ENCODE results near the gene HPSE2. TPM values are rescaled to one million over a fixed set of nuclear protein-coding genes. Genes with fewer than 3 reads are reported as not detected.

The HPSE2 gene
- total RNA-seq, 1 experiment from 2014 or later: 0.05 TPM

DNA sequence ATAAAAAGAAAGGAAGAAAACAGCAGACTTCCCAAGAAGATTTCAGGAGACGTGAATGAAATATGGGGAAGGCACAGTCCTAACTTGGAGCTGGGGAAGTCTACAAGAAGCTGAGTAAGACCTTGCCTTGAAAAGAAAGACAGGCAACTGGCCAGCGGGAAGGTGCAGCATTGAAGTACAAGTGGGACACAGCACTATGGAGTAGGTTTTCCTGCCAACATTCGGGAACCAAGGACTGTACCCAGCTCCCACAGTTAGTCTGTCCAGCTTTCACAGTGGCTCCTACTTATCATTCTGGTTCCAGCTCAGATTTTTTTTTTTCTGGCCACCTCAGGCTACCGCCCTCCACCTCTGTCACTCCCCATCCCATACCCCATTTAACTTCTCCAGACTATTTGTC, 798.9 kb downstream of the HPSE2 start:
- H3K9me2 ChIP-seq (ENCODE audit: insufficient read depth): no peaks in the 10 kb centered on the region
- H3K4me2 ChIP-seq (ENCODE audit: low read length): no peak overlapping the region
- ATAC-seq (no peak), DNase-seq (ENCODE audit: low read depth, low spot score) (no peak)
- H3K27me3 ChIP-seq (ENCODE audit: insufficient read depth, low read length): no peaks in the 10 kb centered on the region
- ChIA-PET CTCF (interaction anchor here (3.8 kb wide), 1 partner anchor 11 kb away, joined by 22 read pairs; no protein-coding TSS in a partner anchor), POLR2A (no interaction called here), RAD21 (ENCODE audit: low non-redundant PET in 1 of 2, low total read pairs in 2 of 2, uncharacterized antibody in 2 of 2, unreplicated experiment in 2 of 2) (no interaction called here)
- H3K27ac ChIP-seq (ENCODE audit: low read depth, low read length): no peak overlapping the region
- no peaks in the 10 kb centered on the region for H3K9me3 ChIP-seq (ENCODE audit: control insufficient read depth in 1 of 2, insufficient read depth in 1 of 2, low read depth in 1 of 2, low read length in 2 of 2)
- peaks cover 0 to 12% of the 10 kb centered on the region in 2 experiments; a peak in 3 of 4 replicates for H3K4me1 ChIP-seq (ENCODE audit: control insufficient read depth in 1 of 2, insufficient read depth in 2 of 2, low read length in 2 of 2)
- peaks cover 7% of the 10 kb centered on the region; the same call in 1 of the 2 replicates for H3K79me2 ChIP-seq (ENCODE audit: insufficient read depth, low read length)
- no peak overlapping the region for H2AFZ ChIP-seq (ENCODE audit: low read depth, low read length, poor library complexity, severe bottlenecking)
- BruUV-seq (replicated peaks): no TSS peak
- H3K4me3 ChIP-seq (replicated peaks in 1 of 2; ENCODE audit: low read depth in 1 of 2, low read length in 2 of 2): no peak overlapping the region
- TF ChIP-seq EZH2 (IDR thresholded peaks at IDR 0.05) (no peak), ELF1 (IDR thresholded peaks at IDR 0.05; ENCODE audit: borderline replicate concordance, low read depth) (no peak)
- H3K9ac ChIP-seq (ENCODE audit: low read length): no peak overlapping the region
- 0 out of 2 replicates have a peak, but pooled peaks cover 3% of the 10 kb centered on the region for H4K20me1 ChIP-seq (ENCODE audit: insufficient read depth)
- intact Hi-C loops (cut with micrococcal nuclease): no loop called here
- peaks cover 27 to 37% of the 10 kb centered on the region in 2 experiments; a peak in 3 of 4 replicates for H3K36me3 ChIP-seq (ENCODE audit: control insufficient read depth in 1 of 2, insufficient read depth in 2 of 2, low read length in 2 of 2)

DNA sequence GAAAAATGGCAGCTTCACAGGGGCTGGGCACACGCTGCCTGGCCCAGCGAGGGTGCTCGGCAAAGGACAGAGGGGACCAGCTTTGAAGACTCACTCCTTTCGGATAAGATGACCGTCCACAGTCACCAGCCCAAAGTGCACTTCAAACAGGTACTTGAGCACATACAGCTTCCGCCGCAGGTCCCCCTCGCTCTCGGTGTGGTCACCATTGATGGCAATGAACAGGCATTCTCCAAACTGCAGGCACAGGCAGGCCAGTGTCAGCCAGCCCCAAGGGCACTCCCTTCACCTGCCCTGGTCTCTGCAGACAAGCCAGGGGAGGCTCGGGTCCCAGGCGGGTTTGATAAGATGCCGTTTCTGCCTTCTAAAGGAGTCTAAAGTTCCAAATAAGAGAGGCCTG, 800.5 kb downstream of the HPSE2 start:
- ChIA-PET RAD21 (ENCODE audit: low non-redundant PET in 1 of 2, low total read pairs in 2 of 2, uncharacterized antibody in 2 of 2, unreplicated experiment in 2 of 2) (no interaction called here), CTCF (interaction anchor here (3.8 kb wide), 1 partner anchor 10 kb away, joined by 22 read pairs; no protein-coding TSS in a partner anchor), POLR2A (no interaction called here)
- Histone ChIP-seq H3K4me1 (ENCODE audit: control insufficient read depth in 1 of 2, insufficient read depth in 2 of 2, low read length in 2 of 2) (peaks cover 0 to 12% of the 10 kb centered on the region in 2 experiments; a peak in 3 of 4 replicates), H2AFZ (ENCODE audit: low read depth, low read length, poor library complexity, severe bottlenecking) (no peak overlapping the region), H3K9ac (ENCODE audit: low read length) (no peak overlapping the region), H4K20me1 (ENCODE audit: insufficient read depth) (no peaks in the 10 kb centered on the region), H3K36me3 (ENCODE audit: control insufficient read depth in 1 of 2, insufficient read depth in 2 of 2, low read length in 2 of 2) (peaks cover 19 to 35% of the 10 kb centered on the region in 2 experiments; a peak in 3 of 4 replicates), H3K79me2 (ENCODE audit: insufficient read depth, low read length) (no peaks in the 10 kb centered on the region), H3K27ac (ENCODE audit: low read depth, low read length) (no peak overlapping the region), H3K4me2 (ENCODE audit: low read length) (no peak overlapping the region), H3K4me3 (replicated peaks in 1 of 2; ENCODE audit: low read depth in 1 of 2, low read length in 2 of 2) (no peak overlapping the region), H3K9me3 (ENCODE audit: control insufficient read depth in 1 of 2, insufficient read depth in 1 of 2, low read depth in 1 of 2, low read length in 2 of 2) (no peaks in the 10 kb centered on the region), H3K9me2 (ENCODE audit: insufficient read depth) (no peaks in the 10 kb centered on the region), H3K27me3 (ENCODE audit: insufficient read depth, low read length) (no peaks in the 10 kb centered on the region)
- intact Hi-C loops (cut with micrococcal nuclease): no loop called here
- no TSS peak for BruUV-seq (replicated peaks)
- no peak for DNase-seq (ENCODE audit: low read depth, low spot score)
- no peak for ATAC-seq
- TF ChIP-seq POLR2AphosphoS5 (IDR thresholded peaks at IDR 0.05; ENCODE audit: low read depth, low read length): no peak
- TF ChIP-seq, protein P1, sequence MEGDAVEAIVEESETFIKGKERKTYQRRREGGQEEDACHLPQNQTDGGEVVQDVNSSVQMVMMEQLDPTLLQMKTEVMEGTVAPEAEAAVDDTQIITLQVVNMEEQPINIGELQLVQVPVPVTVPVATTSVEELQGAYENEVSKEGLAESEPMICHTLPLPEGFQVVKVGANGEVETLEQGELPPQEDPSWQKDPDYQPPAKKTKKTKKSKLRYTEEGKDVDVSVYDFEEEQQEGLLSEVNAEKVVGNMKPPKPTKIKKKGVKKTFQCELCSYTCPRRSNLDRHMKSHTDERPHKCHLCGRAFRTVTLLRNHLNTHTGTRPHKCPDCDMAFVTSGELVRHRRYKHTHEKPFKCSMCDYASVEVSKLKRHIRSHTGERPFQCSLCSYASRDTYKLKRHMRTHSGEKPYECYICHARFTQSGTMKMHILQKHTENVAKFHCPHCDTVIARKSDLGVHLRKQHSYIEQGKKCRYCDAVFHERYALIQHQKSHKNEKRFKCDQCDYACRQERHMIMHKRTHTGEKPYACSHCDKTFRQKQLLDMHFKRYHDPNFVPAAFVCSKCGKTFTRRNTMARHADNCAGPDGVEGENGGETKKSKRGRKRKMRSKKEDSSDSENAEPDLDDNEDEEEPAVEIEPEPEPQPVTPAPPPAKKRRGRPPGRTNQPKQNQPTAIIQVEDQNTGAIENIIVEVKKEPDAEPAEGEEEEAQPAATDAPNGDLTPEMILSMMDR (IDR thresholded peaks at IDR 0.05 in 2 of 3, conservative IDR thresholded peaks at IDR 0.05 in 1 of 3; ENCODE audit: borderline replicate concordance in 1 of 3, insufficient read depth in 1 of 3, low read depth in 2 of 3, low read length in 2 of 3): no peak
- no peak for TF ChIP-seq SRF (IDR thresholded peaks at IDR 0.05; ENCODE audit: low read depth)
- TF ChIP-seq, protein P2, sequence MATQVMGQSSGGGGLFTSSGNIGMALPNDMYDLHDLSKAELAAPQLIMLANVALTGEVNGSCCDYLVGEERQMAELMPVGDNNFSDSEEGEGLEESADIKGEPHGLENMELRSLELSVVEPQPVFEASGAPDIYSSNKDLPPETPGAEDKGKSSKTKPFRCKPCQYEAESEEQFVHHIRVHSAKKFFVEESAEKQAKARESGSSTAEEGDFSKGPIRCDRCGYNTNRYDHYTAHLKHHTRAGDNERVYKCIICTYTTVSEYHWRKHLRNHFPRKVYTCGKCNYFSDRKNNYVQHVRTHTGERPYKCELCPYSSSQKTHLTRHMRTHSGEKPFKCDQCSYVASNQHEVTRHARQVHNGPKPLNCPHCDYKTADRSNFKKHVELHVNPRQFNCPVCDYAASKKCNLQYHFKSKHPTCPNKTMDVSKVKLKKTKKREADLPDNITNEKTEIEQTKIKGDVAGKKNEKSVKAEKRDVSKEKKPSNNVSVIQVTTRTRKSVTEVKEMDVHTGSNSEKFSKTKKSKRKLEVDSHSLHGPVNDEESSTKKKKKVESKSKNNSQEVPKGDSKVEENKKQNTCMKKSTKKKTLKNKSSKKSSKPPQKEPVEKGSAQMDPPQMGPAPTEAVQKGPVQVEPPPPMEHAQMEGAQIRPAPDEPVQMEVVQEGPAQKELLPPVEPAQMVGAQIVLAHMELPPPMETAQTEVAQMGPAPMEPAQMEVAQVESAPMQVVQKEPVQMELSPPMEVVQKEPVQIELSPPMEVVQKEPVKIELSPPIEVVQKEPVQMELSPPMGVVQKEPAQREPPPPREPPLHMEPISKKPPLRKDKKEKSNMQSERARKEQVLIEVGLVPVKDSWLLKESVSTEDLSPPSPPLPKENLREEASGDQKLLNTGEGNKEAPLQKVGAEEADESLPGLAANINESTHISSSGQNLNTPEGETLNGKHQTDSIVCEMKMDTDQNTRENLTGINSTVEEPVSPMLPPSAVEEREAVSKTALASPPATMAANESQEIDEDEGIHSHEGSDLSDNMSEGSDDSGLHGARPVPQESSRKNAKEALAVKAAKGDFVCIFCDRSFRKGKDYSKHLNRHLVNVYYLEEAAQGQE (IDR thresholded peaks at IDR 0.05; ENCODE audit: low read depth): no peak
- TF ChIP-seq CEBPB (IDR thresholded peaks at IDR 0.05; ENCODE audit: low read depth): no peak
- no peak for TF ChIP-seq ZFX (IDR thresholded peaks at IDR 0.05)
- TF ChIP-seq, protein P3, sequence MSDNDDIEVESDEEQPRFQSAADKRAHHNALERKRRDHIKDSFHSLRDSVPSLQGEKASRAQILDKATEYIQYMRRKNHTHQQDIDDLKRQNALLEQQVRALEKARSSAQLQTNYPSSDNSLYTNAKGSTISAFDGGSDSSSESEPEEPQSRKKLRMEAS (IDR thresholded peaks at IDR 0.05): no peak
- TF ChIP-seq ELF1 (IDR thresholded peaks at IDR 0.05; ENCODE audit: borderline replicate concordance, low read depth): no peak
- TF ChIP-seq SIN3A (IDR thresholded peaks at IDR 0.05; ENCODE audit: low read depth): no peak
- TF ChIP-seq, protein P4, sequence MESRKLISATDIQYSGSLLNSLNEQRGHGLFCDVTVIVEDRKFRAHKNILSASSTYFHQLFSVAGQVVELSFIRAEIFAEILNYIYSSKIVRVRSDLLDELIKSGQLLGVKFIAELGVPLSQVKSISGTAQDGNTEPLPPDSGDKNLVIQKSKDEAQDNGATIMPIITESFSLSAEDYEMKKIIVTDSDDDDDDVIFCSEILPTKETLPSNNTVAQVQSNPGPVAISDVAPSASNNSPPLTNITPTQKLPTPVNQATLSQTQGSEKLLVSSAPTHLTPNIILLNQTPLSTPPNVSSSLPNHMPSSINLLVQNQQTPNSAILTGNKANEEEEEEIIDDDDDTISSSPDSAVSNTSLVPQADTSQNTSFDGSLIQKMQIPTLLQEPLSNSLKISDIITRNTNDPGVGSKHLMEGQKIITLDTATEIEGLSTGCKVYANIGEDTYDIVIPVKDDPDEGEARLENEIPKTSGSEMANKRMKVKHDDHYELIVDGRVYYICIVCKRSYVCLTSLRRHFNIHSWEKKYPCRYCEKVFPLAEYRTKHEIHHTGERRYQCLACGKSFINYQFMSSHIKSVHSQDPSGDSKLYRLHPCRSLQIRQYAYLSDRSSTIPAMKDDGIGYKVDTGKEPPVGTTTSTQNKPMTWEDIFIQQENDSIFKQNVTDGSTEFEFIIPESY (IDR thresholded peaks at IDR 0.05; ENCODE audit: extremely low read depth, insufficient replicate concordance, low read length): no peak
- TF ChIP-seq, protein P5, sequence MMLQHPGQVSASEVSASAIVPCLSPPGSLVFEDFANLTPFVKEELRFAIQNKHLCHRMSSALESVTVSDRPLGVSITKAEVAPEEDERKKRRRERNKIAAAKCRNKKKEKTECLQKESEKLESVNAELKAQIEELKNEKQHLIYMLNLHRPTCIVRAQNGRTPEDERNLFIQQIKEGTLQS (IDR thresholded peaks at IDR 0.05): no peak
- no peak for TF ChIP-seq EZH2 (IDR thresholded peaks at IDR 0.05)

All from HCT116 (cell line).